ENCODE measurements around the gene NDUFB2.
A peak's percentile ranks its signal among the peaks of the same experiment; 100 is the strongest.

Gene NDUFB2

DNA sequence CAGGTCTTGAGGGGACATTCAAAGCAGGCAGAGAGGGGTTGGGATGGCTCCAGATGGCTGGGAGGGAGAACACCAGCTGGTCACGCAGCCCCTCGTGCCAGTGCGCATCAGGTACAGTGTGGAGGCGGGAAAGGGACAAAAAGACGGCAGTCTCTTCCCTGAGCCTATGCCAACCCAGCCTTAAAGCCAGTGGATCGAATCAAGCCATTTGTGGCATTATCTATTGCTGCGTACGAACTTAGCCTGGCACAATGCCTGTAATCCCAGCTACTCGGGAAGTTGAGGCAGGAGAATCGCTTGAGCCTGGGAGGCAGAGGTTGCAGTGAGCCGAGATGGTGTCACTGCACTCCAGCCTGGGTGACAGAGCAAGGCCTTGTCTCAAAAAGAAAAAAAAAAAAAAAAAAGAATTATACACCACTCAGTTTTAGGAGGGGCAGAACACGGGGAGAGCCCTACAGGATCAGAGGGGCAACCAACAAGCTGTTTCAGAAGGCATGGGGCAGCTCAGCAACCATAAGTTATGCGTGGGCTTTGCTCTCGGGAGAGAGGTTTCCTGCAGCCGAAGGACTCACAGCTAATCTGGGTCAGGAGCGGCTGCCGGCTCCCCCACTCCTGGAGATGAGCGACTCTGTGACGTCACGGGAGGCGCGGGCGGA lies 356 bp upstream of the NDUFB2 start:
- Histone ChIP-seq H3K9me3 (ENCODE audit: insufficient read depth, low read depth, low read length) (no peaks in the 10 kb centered on the region), H2AFZ (ENCODE audit: low read length) (peak overlapping the region; percentile 91), H3K4me2 (ENCODE audit: low read depth, low read length, poor library complexity, severe bottlenecking) (peak overlapping the region; percentile 74), H4K20me1 (ENCODE audit: insufficient read depth, low read length, poor library complexity, severe bottlenecking) (peaks cover 23% of the 10 kb centered on the region), H3K4me1 (ENCODE audit: insufficient read depth, low read length, poor library complexity, severe bottlenecking) (peaks cover 30% of the 10 kb centered on the region), H3K36me3 (ENCODE audit: insufficient read depth, low read length) (peaks cover 24% of the 10 kb centered on the region; the same call in 1 of the 2 replicates), H3K27me3 (ENCODE audit: insufficient read depth, low read length, poor library complexity, severe bottlenecking) (no peaks in the 10 kb centered on the region), H3F3A (ENCODE audit: low read depth) (no peaks in the 10 kb centered on the region), H3K9ac (ENCODE audit: low read depth, low read length, poor library complexity, severe bottlenecking) (peak overlapping the region; percentile 69), H3K4me3 (ENCODE audit: low read length, poor library complexity, severe bottlenecking) (peak overlapping the region; percentile 77), H3K79me2 (ENCODE audit: insufficient read depth, low read length) (peaks cover 39% of the 10 kb centered on the region), H3K9me2 (replicated peaks; ENCODE audit: low read depth, low read length) (no peaks in the 10 kb centered on the region)
- TF ChIP-seq, protein P1, sequence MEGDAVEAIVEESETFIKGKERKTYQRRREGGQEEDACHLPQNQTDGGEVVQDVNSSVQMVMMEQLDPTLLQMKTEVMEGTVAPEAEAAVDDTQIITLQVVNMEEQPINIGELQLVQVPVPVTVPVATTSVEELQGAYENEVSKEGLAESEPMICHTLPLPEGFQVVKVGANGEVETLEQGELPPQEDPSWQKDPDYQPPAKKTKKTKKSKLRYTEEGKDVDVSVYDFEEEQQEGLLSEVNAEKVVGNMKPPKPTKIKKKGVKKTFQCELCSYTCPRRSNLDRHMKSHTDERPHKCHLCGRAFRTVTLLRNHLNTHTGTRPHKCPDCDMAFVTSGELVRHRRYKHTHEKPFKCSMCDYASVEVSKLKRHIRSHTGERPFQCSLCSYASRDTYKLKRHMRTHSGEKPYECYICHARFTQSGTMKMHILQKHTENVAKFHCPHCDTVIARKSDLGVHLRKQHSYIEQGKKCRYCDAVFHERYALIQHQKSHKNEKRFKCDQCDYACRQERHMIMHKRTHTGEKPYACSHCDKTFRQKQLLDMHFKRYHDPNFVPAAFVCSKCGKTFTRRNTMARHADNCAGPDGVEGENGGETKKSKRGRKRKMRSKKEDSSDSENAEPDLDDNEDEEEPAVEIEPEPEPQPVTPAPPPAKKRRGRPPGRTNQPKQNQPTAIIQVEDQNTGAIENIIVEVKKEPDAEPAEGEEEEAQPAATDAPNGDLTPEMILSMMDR (conservative IDR thresholded peaks at IDR 0.05; ENCODE audit: low read length) = no peak
- no peak for TF ChIP-seq EZH2phosphoT487 (IDR thresholded peaks at IDR 0.05; ENCODE audit: borderline replicate concordance)

DNA sequence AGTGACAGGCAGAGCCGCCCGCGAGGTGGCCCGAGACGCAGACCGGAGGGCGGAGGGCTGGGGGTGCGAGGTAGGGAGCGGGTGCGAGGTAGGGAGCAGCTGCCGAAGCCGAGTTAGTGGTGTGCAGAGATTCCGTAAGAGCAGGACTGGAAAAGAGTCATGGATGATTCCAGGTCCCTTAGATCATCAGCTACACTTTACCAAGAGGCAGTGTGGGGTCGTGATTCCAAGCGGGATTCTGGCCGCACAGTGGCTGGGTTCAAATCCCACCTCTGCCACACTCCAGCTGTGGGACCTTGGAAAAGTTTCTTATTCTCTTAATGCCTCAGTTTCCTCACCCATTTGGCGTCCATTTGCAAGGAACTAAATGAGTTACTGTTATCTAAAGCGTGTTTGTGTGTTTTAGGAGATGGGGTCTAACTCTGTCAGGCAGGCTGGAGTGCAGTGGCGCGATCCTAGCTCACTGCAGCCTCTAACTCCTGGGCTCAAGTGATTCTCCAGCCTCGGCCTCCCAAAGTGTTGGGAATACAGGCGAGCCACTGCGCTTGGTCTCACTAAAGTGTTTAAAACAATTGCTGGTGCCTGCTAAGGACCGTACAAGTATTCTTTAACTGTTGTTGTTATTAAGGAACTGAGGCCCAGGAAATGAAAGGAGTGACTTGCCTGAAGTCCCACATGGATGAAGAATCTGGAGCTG lies 1.1 kb downstream of the NDUFB2 start:
- Histone ChIP-seq H3K9me3 (ENCODE audit: insufficient read depth, low read depth, low read length) (no peaks in the 10 kb centered on the region), H4K20me1 (ENCODE audit: insufficient read depth, low read length, poor library complexity, severe bottlenecking) (peaks cover 26% of the 10 kb centered on the region), H3K9me2 (replicated peaks; ENCODE audit: low read depth, low read length) (no peaks in the 10 kb centered on the region), H3K4me2 (ENCODE audit: low read depth, low read length, poor library complexity, severe bottlenecking) (peak overlapping the region; percentile 95), H3F3A (ENCODE audit: low read depth) (no peaks in the 10 kb centered on the region), H3K4me3 (ENCODE audit: low read length, poor library complexity, severe bottlenecking) (peak overlapping the region; percentile 77), H3K27me3 (ENCODE audit: insufficient read depth, low read length, poor library complexity, severe bottlenecking) (no peaks in the 10 kb centered on the region), H3K9ac (ENCODE audit: low read depth, low read length, poor library complexity, severe bottlenecking) (peak overlapping the region; percentile 69), H3K79me2 (ENCODE audit: insufficient read depth, low read length) (peaks cover 44% of the 10 kb centered on the region), H3K36me3 (ENCODE audit: insufficient read depth, low read length) (peaks cover 12% of the 10 kb centered on the region; the same call in 1 of the 2 replicates), H3K4me1 (ENCODE audit: insufficient read depth, low read length, poor library complexity, severe bottlenecking) (peaks cover 30% of the 10 kb centered on the region), H2AFZ (ENCODE audit: low read length) (peak overlapping the region; percentile 91)
- TF ChIP-seq, protein P1 (conservative IDR thresholded peaks at IDR 0.05; ENCODE audit: low read length) = no peak
- TF ChIP-seq EZH2phosphoT487 (IDR thresholded peaks at IDR 0.05; ENCODE audit: borderline replicate concordance) = no peak

DNA sequence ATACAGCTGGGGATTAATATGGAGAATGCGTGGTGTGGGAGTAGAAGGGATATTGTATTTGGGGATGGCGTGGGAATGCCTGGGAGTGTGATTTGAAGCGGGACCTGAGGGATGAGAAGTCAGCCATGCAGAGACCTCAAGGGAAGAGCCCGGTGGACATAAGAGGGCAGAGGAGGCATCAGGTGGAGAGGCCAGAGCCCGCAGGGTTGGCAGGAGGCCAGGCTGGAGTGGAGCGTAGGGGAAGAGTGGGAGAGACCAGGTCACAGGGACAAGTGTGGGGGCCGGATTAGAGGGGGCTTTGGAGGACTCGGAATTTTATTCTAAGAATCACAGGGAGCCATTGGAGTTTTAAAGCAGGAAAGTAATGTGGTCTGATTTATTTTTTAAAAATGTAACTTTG lies 2.0 kb downstream of the NDUFB2 start:
- Histone ChIP-seq H3K27me3 (ENCODE audit: insufficient read depth, low read length, poor library complexity, severe bottlenecking) (no peaks in the 10 kb centered on the region), H3K9ac (ENCODE audit: low read depth, low read length, poor library complexity, severe bottlenecking) (peak overlapping the region; percentile 69), H4K20me1 (ENCODE audit: insufficient read depth, low read length, poor library complexity, severe bottlenecking) (peaks cover 26% of the 10 kb centered on the region), H3F3A (ENCODE audit: low read depth) (no peaks in the 10 kb centered on the region), H3K79me2 (ENCODE audit: insufficient read depth, low read length) (peaks cover 44% of the 10 kb centered on the region), H3K36me3 (ENCODE audit: insufficient read depth, low read length) (peaks cover 10% of the 10 kb centered on the region; the same call in 1 of the 2 replicates), H3K4me1 (ENCODE audit: insufficient read depth, low read length, poor library complexity, severe bottlenecking) (peaks cover 30% of the 10 kb centered on the region), H3K4me2 (ENCODE audit: low read depth, low read length, poor library complexity, severe bottlenecking) (peak overlapping the region; percentile 95), H3K4me3 (ENCODE audit: low read length, poor library complexity, severe bottlenecking) (peak overlapping the region; percentile 77), H2AFZ (ENCODE audit: low read length) (no peak overlapping the region), H3K9me3 (ENCODE audit: insufficient read depth, low read depth, low read length) (no peaks in the 10 kb centered on the region), H3K9me2 (replicated peaks; ENCODE audit: low read depth, low read length) (no peaks in the 10 kb centered on the region)
- TF ChIP-seq, protein P1 (conservative IDR thresholded peaks at IDR 0.05; ENCODE audit: low read length) = no peak
- no peak for TF ChIP-seq EZH2phosphoT487 (IDR thresholded peaks at IDR 0.05; ENCODE audit: borderline replicate concordance)
